KG1 (cell line): ENCODE measurements around the gene MLX.
"Not testable (repeated sequence)": the region's sequence is repeated elsewhere in the genome, so short reads cannot be mapped to it uniquely, and the experiment has no call there.

Source experiments
- DNase-seq: peaks from one replicate; lab custom pipeline; 2025; lab: John Stamatoyannopoulos, UW

Gene MLX

GRCh38 chr17:42579794-42580551 lies 13.1 kb downstream of the MLX start:
- no peak for DNase-seq

GRCh38 chr17:42581744-42582270 lies 14.9 kb downstream of the MLX start:
- no peak for DNase-seq

DNA sequence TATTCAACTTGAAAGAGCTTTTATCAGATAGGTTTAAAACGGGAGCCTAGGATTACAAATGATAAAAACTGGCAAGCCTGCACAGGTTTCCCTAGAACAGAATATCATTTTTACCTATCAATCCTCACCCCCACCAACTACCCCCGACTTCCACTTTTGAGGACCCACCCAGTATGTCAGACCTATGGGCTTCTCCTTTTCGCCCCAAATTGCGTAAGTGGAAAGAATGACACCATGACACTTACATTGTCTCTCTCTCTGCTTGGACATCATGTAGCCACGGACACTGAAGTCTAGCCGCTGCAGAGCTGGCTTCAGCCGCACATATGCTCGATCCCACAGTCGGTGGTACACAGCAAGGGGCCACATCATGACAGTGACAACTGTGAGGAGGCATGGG lies 18.0 kb downstream of the MLX start:
- no peak for DNase-seq

DNA sequence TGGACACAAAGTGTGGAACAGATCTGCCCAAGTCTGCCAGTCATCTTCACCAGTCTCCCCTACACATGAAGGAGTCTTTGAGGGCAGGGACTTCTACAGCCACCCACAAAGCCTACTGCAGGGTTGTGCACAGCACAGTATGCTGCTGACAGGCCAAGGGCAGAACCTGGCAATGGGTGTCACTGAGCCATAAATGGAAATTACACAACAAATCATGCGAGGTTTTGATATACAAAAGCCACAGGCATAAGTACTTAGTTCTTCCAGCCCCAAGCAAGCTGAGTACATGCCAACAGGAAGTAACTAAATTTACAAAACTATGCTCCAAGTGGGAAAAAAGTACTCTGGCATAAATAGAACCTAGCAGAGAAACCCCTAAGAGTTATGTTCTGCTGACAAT lies 18.5 kb downstream of the MLX start:
- no peak for DNase-seq

DNA sequence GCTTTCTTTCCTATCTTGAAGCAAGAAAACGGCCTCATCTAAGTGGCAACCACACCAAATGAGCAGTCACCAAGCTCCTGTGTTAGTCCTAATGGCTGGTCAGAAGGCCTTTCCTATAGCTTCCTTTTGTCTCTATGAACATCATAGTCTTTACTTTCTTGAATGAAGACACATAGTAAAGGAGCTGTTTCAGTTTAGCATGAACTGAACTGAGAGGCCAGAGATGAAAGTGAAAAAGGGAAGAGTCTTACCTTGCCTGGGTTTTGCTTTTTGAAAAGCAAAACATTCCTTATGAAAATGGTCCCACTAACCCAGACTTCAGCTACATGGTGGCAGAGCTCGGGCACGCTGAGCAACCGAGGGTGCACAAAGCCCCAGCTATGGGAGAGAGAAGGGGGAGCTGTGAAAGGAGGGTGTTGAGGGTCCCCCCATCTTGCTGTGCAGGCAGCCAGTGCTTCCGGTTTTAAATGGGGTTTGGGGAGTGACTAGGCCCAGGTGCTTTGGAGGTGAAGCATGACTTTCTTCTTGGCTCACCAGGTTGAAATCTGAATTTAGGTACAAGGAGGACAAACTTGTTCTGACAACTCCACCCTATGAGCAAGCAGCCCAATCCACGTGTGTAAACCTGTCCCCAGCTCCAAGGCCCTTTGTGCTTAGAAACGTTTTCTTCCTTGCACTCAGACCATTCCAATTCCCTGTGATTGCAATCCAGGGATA lies 19.8 kb downstream of the MLX start:
- no peak for DNase-seq

DNA sequence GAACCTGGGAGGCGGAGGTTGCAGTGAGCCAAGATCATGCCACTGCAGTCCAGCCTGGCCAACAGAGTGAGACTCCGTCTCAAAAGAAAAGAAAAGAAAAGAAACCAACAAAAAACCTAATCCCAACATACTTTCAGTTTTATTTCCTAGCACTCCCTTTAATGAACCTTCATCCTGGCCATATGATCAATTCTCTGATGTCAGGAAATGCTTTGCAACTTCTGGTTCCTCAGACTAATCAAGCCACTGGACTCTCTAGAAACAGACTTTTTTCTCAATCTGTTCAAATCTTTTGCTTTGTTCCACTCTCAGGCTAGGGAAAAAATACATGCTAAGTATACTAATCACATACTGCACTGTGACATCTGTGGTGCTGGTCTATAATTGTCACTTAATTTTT lies 24.0 kb downstream of the MLX start:
- no peak for DNase-seq

GRCh38 chr17:42591411-42591810 lies 24.5 kb downstream of the MLX start:
- DNase-seq = no peak

- DNase-seq = no peak
Observed at GRCh38 chr17:42596386-42596785, 29.5 kb downstream of the MLX start.

- no peak for DNase-seq
Observed at GRCh38 chr17:42598905-42599304, 32.0 kb downstream of the MLX start.

DNA sequence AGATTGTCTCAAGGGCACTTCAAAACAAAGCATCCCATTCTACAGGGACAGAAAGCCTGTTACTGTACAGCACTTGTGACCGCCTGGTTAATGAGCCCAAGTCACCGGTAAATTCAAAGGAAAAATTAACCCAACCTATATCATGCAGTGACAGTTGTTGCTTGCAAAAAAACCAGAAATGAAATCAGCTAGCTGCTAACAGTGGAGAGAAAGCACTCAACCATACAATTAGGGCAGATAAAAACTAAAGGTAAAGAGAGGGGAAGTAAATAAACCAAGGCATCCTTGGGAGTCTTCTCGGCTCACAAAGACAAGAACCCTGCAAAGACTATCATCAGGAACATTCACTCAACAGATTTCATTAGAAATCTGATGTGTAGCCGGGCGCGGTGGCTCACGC lies 36.4 kb downstream of the MLX start:
- DNase-seq = no peak

DNA sequence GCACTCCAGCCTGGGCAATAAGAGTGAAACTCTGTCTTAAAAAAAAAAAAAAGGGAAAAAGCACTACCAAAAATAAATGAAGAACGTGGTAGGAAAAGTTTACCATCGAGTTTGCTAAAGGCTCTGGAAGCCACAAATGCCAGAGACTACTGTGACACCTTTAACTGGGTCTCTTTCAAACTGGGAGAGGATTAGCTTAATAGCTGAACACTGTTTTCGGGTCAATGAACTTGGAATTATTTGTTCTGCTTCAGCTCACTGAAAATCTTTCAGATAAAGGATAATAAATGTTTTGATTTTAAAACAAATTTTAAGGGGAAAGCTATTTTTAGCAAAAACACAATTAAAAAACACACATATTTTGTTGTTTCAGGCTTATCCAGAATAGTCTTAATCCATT lies 40.9 kb downstream of the MLX start:
- DNase-seq = no peak

GRCh38 chr17:42608305-42609181 lies 41.6 kb downstream of the MLX start:
- DNase-seq = no peak

DNA sequence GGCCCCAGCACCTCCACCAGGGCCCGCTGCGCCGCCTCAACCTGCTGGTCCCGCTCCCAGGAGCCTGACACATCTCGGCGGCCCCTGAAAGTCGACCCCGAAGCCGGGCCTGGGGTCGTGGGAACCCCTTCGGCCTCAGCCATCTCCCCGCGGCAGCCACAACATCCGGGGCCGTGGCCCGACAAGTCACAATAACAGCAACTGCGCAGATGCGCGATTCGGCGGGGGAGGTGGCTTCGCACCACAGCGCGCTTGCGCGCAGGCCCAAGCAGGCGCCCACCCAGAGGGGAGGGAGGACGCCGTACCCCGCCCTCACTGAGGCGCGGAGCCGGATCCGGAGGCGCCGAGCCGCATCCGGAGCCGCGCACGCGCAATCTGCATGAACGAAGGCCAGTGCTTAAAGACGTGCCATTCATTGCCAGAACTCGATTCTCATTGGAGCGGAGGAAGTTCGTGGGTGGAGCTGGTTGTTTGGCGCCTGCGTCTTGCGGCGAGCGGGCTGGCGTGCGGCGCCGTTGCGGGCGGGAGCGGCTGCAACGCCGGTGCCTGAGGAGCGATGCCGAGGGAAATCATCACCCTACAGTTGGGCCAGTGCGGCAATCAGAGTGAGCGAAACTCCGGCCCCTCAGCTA lies 42.4 kb downstream of the MLX start, which contains the start of the genes RETREG3 and TUBG1:
RETREG3 (minus strand) TSS at position 193 of the 632 bp plus-strand sequence; CDS start at position 143, 50 bp downstream.
TUBG1 (plus strand) TSS at position 502 of the 632 bp plus-strand sequence; CDS start at position 557, 55 bp downstream.
- peak; percentile 96 for DNase-seq

DNA sequence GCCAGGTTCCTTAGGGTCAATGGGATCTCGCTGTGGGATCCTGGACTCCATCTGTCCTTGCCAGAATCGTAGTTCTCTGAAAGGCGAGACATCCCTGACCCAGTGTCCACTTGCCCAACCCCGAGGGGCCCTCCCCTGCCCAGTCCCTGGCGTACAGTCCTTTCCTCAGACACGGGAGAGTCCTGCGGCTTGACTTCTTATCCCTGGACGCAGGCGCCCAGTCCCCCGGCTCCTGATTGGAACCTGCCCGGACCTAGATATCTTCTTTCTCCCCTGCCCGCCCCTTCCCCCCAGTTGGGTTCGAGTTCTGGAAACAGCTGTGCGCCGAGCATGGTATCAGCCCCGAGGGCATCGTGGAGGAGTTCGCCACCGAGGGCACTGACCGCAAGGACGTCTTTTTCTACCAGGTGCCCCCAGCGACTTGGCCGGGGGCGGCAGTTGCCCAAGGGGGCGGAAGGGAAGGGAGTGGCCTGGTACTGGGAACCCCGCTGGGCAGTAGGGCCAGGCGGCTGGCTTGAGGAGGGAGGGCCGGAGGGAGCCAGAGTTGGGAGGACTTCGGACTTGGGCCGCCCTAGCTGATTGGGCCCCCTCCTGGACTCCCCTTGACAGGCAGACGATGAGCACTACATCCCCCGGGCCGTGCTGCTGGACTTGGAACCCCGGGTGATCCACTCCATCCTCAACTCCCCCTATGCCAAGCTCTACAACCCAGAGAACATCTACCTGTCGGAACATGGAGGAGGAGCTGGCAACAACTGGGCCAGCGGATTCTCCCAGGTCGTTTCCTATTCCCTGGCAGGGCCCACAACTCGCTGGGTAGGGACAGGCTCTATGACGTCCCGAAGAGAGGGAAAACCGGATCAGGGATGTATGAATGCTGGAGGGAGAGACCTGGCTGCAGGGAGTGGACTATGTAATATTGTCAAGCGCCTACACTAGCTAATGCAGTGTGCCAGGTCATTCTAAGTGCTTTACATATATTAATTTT lies 43.2 kb downstream of the MLX start:
- not testable (repeated sequence) for DNase-seq

- DNase-seq = no peak
Observed at GRCh38 chr17:42612013-42612412, 45.1 kb downstream of the MLX start.

DNA sequence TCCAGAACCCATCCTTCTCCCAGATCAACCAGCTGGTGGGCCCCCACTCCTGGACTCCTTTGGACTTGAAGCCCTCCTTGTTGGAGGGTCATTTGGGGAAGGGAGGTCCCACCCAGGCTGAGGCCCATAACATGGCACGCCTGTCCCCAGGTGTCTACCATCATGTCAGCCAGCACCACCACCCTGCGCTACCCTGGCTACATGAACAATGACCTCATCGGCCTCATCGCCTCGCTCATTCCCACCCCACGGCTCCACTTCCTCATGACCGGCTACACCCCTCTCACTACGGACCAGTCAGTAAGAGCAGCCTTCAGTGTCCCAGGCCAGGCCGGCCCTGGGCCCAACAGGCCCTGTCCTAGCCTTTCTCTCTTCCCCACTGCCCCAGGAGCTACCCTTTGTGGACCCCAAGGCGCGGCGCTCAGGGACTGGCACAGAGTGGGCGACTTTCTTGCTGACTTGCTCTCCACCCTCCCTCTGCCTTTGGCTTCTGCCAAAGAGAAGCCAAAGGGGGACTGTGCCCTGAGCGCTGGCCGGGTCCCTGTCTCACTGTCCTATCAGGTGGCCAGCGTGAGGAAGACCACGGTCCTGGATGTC lies 46.9 kb downstream of the MLX start:
- DNase-seq = no peak

GRCh38 chr17:42617956-42618431 lies 51.1 kb downstream of the MLX start:
- no peak for DNase-seq

GRCh38 chr17:42618442-42619150 lies 51.7 kb downstream of the MLX start:
- DNase-seq = no peak

DNA sequence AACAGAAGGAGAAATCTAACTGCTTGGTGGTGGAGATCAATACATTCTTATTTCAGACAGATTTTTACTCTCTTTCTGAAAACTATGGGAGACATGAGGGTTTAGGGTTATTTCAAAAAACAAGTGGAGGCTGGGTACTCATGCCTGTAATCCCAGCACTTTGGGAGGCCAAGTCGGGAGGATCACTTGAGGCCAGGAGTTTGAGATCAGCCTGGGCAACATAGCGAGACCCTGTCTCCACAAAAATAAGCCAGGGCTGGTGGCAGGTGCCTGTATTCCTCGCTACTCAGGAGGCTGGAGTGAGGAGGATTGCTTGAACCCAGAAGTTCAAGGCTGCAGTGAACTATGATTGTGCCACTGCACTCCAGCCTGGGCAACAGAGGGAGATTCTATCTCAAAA lies 55.1 kb downstream of the MLX start:
- DNase-seq = not testable (repeated sequence)
